Activated T-cell treated with anti-CD3 and anti-CD28 coated beads, Interleukin-2, amount 50 U/mL, for 4 hours (primary cell): Measurements from ENCODE around the gene COQ10A. TPM values are rescaled to one million over a fixed set of nuclear protein-coding genes. Genes with fewer than 3 reads are reported as not detected.
"Not testable (repeated sequence)": the region's sequence is repeated elsewhere in the genome, so short reads cannot be mapped to it uniquely, and the experiment has no call there.

Experiments
- ATAC-seq, 2 donors: fragments of 200-7000 bp; cut with Tn5 transposase; one replicate each; pipeline ENCODE4 v1.10.0; 2021
- DNase-seq: peaks from one replicate; pipeline ENCODE4 v3.0.0-alpha.2; 2020
- H3K27me3 Mint-ChIP-seq: one replicate; pipeline ENCODE4 v1.8.0; 2021; ENCODE audit warnings: low read depth, mixed read lengths
- H3K36me3 Mint-ChIP-seq: one replicate; pipeline ENCODE4 v1.8.0; 2022; ENCODE audit warnings: mixed read lengths; ENCODE audit not compliant: insufficient read depth
- H3K4me1 Mint-ChIP-seq: one replicate; pipeline ENCODE4 v1.8.0; 2021; ENCODE audit warnings: low read depth, mixed read lengths
- H3K4me3 Mint-ChIP-seq: one replicate; pipeline ENCODE4 v1.8.0; 2021; ENCODE audit warnings: mild to moderate bottlenecking, moderate library complexity, mixed read lengths
- H3K9me3 Mint-ChIP-seq: one replicate; pipeline ENCODE4 v1.8.0; 2021; ENCODE audit warnings: mixed read lengths
- total RNA-seq, 3 donors: library from RNA; stranded (reverse); gene quantifications; one replicate each; pipeline ENCODE4 v1.2.1, GENCODE V29; 2021

The COQ10A gene
- total RNA-seq, 3 donors from 2014 or later: 11.1 to 13.7 (median 11.5) TPM

- Mint-ChIP-seq H3K4me3 (no peak overlapping the region), H3K27me3 (no peaks in the 10 kb centered on the region), H3K9me3 (no peaks in the 10 kb centered on the region), H3K4me1 (no peaks in the 10 kb centered on the region), H3K36me3 (peaks cover 41% of the 10 kb centered on the region)
- ATAC-seq (no peak), DNase-seq (no peak)
These were observed 14.1 kb downstream of the COQ10A start for GRCh38 chr12:56280849-56281248.

- H3K9me3 Mint-ChIP-seq: no peaks in the 10 kb centered on the region
- no peak for ATAC-seq
- no peak for DNase-seq
- no peaks in the 10 kb centered on the region for H3K4me1 Mint-ChIP-seq
- H3K4me3 Mint-ChIP-seq: no peak overlapping the region
- peaks cover 44% of the 10 kb centered on the region for H3K36me3 Mint-ChIP-seq
- no peaks in the 10 kb centered on the region for H3K27me3 Mint-ChIP-seq
These were observed 15.3 kb downstream of the COQ10A start for GRCh38 chr12:56282030-56282429.

GRCh38 chr12:56282579-56282978 is 15.8 kb downstream of the COQ10A start:
- DNase-seq: no peak
- Mint-ChIP-seq H3K4me1 (no peaks in the 10 kb centered on the region), H3K4me3 (no peak overlapping the region), H3K9me3 (no peaks in the 10 kb centered on the region), H3K27me3 (no peaks in the 10 kb centered on the region), H3K36me3 (peaks cover 44% of the 10 kb centered on the region)
- no peak for ATAC-seq

- H3K4me3 Mint-ChIP-seq, ATAC-seq, H3K9me3 Mint-ChIP-seq, DNase-seq, H3K27me3 Mint-ChIP-seq, H3K4me1 Mint-ChIP-seq: not testable (repeated sequence)
- peaks cover 40% of the 10 kb centered on the region for H3K36me3 Mint-ChIP-seq
These were observed 17.5 kb downstream of the COQ10A start for GRCh38 chr12:56284263-56284662.

DNA sequence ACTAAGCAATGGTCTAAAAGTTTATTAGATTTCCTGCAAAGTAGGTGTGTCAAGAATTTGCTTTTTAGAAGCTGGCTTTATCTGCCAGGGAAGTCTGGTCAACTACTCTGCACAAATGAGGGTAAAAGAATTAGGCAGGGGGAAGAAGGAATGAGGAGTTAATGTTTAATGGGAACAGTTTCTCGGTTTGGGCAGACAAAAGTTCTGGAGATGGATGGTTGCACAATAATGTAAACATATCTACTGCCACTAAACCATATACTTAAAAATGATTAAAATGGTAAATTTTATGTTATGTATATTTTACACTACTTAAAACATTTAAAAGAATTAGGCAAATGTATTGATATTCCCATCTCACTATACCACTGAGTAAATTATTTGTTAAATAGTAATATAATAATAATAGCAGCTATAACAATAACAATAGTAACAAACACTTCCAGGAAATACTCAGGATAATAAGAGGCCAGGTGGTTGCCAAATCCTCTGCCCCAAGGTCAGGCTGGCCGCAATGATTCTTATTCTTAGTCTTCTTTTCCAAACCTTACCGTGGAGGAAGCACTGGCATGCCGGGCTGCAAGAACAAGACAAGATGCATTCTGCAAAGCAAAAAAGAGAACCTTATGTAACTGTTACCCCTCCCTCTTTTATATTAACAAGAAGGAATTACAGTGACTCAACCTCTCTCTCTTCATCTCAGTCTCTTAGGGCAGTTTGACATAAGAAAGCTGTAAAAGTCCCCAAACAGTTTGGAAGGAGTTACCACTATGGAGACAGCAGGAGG is 19.5 kb downstream of the COQ10A start:
- Mint-ChIP-seq H3K27me3 (no peaks in the 10 kb centered on the region), H3K9me3 (no peaks in the 10 kb centered on the region), H3K36me3 (peaks cover 44% of the 10 kb centered on the region), H3K4me1 (peaks cover 12% of the 10 kb centered on the region), H3K4me3 (no peak overlapping the region)
- no peak for DNase-seq
- ATAC-seq: no peak

DNA sequence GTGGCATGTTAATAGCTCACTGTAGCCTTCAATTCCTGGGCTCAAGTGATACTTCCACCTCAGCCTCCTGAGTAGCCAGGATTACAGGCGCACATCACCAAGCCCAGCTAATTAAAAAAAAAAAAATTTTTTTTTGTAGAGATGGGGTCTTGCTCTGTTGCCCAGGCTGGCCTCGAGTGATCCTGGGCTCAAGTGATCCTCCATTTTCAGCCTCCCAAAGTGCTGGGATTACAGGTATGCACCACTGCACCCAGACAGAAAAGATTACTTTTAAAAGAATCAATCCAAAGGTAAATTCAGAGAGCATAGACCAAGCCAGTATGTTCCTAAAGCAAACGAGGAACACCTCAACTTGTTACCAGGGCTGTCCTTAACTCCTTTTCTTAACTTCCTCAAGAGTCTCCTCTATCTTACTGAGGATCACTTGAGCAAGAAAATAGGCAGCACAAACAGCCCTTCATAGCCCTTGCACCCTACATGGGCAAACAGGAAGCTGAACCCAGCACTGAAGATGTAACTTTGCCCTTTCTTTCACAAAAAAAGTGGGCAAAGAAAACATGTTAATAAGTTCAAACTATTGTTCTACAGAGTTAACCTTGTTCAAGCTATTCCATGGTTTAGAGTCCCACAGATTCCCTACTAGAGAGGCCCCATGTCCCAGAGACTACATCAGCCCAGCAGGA is 22.1 kb downstream of the COQ10A start:
- no peak for DNase-seq
- Mint-ChIP-seq H3K9me3 (no peaks in the 10 kb centered on the region), H3K36me3 (peaks cover 30% of the 10 kb centered on the region), H3K27me3 (no peaks in the 10 kb centered on the region), H3K4me1 (peaks cover 24% of the 10 kb centered on the region), H3K4me3 (no peak overlapping the region)
- no peak for ATAC-seq

DNA sequence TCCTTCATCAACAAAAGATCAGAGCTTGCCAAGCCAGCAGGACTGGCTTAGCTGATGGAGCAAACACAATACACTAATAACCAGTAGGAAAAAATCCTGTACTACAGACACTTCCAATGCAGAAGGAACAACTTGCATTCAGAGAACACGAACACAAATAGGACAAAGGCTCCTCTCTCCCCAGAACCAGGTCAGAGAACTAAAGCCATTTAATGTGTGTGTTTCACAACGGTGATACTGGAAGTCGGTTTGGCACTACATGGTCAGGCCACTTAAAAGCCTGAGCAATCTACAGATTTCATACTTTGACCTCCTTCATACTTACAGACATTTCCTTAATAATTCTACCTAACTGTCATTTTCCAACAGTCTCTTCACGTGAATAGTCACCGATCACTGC is 27.1 kb downstream of the COQ10A start:
- no peaks in the 10 kb centered on the region for H3K9me3 Mint-ChIP-seq
- ATAC-seq (no peak), DNase-seq (no peak)
- peaks cover 19% of the 10 kb centered on the region for H3K36me3 Mint-ChIP-seq
- no peak overlapping the region for H3K4me3 Mint-ChIP-seq
- H3K27me3 Mint-ChIP-seq: no peaks in the 10 kb centered on the region
- H3K4me1 Mint-ChIP-seq: peaks cover 54% of the 10 kb centered on the region

DNA sequence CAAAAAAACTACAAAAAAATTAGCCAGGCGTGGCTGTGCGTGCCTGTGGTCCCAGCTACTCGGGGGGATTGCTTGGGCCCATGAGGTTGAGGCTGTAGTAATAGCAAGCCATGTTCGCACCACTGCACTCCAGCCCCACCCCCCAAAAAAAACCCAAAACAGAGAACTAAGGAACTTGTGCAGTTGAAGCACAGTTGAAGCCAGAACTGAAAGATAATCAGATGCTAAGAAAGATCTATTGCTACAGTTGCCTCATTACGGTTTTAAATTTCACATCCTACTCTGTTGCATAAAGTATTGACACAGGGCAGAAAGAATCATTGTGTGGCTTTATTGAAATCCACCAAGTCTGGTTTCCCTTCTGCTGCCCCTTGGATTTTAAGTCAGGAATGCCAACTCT is 29.6 kb downstream of the COQ10A start:
- H3K4me1 Mint-ChIP-seq: peaks cover 54% of the 10 kb centered on the region
- no peaks in the 10 kb centered on the region for H3K9me3 Mint-ChIP-seq
- no peak for ATAC-seq
- no peak overlapping the region for H3K4me3 Mint-ChIP-seq
- no peaks in the 10 kb centered on the region for H3K27me3 Mint-ChIP-seq
- DNase-seq: no peak
- H3K36me3 Mint-ChIP-seq: peaks cover 11% of the 10 kb centered on the region

DNA sequence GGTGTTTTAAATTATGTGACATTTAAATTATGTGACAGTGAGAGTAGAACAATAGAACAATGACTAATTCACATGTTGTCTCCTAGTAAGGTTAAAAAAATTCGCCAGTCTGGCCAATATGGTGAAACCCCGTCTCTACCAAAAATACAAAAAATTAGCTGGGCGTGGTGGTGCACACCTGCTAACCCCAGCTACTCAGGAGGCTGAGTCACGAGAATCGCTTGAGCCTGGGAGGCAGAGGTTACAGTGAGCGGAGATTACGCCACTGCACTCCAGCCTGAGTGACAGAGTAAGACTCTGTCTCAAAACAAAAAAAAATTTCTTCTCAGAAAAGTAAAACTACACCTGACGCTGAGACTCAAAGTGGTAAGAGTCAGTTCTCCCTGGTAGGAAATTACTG is 30.7 kb downstream of the COQ10A start:
- ATAC-seq: no peak
- peak overlapping the region; percentile 45 for H3K4me3 Mint-ChIP-seq
- no peaks in the 10 kb centered on the region for H3K27me3 Mint-ChIP-seq
- DNase-seq: no peak
- H3K4me1 Mint-ChIP-seq: peaks cover 56% of the 10 kb centered on the region
- H3K9me3 Mint-ChIP-seq: no peaks in the 10 kb centered on the region
- H3K36me3 Mint-ChIP-seq: peaks cover 7% of the 10 kb centered on the region

GRCh38 chr12:56298828-56299227 is 32.1 kb downstream of the COQ10A start:
- no peaks in the 10 kb centered on the region for H3K9me3 Mint-ChIP-seq
- ATAC-seq (no peak), DNase-seq (no peak)
- no peaks in the 10 kb centered on the region for H3K27me3 Mint-ChIP-seq
- H3K4me3 Mint-ChIP-seq: peak overlapping the region; percentile 94
- H3K4me1 Mint-ChIP-seq: peaks cover 53% of the 10 kb centered on the region
- peaks cover 5% of the 10 kb centered on the region for H3K36me3 Mint-ChIP-seq

GRCh38 chr12:56299308-56299852 is 32.6 kb downstream of the COQ10A start:
- Mint-ChIP-seq H3K9me3 (no peaks in the 10 kb centered on the region), H3K27me3 (no peaks in the 10 kb centered on the region), H3K4me1 (peaks cover 50% of the 10 kb centered on the region), H3K36me3 (peaks cover 5% of the 10 kb centered on the region), H3K4me3 (peak overlapping the region; percentile 94)
- peak; percentile 9 for DNase-seq
- ATAC-seq: peak; percentile 20 to 26

GRCh38 chr12:56299853-56300643 is 33.3 kb downstream of the COQ10A start, which contains the start of gene CS:
CS (minus strand) TSS chr12:56300330; CDS start chr12:56300201, 129 bp downstream.
- H3K4me1 Mint-ChIP-seq: peaks cover 50% of the 10 kb centered on the region
- peak; percentile 95 for ATAC-seq
- H3K27me3 Mint-ChIP-seq: no peaks in the 10 kb centered on the region
- peak; percentile 98 for DNase-seq
- H3K36me3 Mint-ChIP-seq: peaks cover 7% of the 10 kb centered on the region
- H3K4me3 Mint-ChIP-seq: peak within 1 kb of the TSS; percentile 94
- no peaks in the 10 kb centered on the region for H3K9me3 Mint-ChIP-seq

DNA sequence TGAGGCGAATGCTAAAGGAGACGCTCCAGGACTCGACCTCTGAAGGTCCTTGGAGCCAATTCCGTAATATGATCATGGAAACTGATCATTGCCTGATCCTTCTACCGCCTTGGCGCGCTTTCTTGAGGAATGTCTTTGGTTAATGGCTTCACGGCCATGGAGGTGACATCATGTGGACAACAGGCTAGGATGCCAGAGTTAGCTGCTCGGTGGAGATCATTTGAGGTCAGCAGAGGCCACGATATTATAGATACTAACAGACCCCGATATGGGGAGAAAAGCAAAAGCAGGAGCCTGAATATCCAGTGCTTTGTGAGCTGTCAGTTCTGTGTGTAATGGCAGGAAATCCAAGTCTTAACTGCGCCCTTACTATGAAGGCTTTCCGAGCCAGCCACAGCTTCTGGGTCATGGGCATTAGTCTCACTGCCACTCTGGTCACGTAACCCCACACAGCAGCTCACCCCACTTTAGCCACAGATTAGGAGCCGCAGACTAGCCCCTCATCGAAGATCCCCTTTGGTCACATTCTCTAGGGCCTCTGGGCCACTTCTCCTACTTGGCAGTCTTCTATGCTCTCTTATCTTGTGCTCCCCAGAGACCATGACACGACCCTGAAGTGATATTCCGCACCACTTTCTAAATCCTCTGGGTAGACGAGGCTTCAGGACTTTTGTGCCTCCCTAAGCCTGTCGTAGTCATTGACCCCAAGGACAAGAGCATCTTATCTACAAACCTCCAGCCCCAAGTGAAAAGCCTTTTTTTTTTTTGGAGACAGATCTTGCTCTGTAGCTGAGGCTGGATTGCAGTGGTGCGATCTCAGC is 34.1 kb downstream of the COQ10A start:
- Mint-ChIP-seq H3K36me3 (peaks cover 10% of the 10 kb centered on the region), H3K27me3 (no peaks in the 10 kb centered on the region), H3K4me1 (peaks cover 50% of the 10 kb centered on the region), H3K9me3 (no peaks in the 10 kb centered on the region), H3K4me3 (peak overlapping the region; percentile 94)
- DNase-seq (no peak), ATAC-seq (no peak)
